ENCODE measurements around the gene FYB1.

DNA sequence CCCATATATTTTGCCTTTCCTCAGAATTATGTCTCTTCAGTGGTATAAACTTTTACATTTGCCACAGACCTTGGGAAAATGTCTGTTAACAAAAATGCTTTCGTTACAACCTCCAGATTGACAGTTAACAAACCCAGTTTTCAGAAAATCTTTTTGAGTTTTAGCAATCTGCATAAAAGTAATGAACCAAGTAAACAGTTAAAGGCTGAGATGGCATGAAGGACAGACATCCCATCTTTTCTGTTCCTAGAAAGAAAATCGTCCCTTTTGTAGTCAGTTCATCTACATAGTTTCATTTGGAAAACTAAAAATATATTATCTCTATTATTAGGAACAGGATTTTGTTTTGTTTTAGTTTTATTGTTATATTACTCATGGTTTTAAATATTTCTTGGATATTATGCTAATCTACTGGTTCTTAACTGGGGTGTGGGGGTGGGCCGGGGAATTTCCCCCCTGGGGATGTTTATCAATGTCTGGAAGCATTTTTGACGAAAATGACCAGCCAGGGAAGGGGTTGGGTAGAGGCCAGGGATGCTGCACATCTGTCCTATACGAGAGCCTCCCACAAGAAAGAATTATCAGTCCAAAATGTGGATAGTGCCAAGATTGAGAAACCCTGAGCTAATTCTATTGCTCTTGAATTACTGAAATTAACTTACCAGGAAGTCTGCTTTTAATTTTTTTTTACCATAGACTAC is 11.9 kb downstream of the FYB1 start:
- TF ChIP-seq JUND (IDR thresholded peaks at IDR 0.05; ENCODE audit: low read length) (no peak), RFX5 (IDR thresholded peaks at IDR 0.05; ENCODE audit: borderline replicate concordance, low read depth, low read length) (no peak), TEAD4 (IDR thresholded peaks at IDR 0.05; ENCODE audit: low read depth, low read length) (no peak), POLR2A (IDR thresholded peaks at IDR 0.05; ENCODE audit: control extremely low read depth in 1 of 2, low read depth in 2 of 2, low read length in 2 of 2) (no peak), NANOG (IDR thresholded peaks at IDR 0.05; ENCODE audit: insufficient read depth, low read depth, low read length, poor library complexity, severe bottlenecking) (no peak)
- TF ChIP-seq, protein P1, sequence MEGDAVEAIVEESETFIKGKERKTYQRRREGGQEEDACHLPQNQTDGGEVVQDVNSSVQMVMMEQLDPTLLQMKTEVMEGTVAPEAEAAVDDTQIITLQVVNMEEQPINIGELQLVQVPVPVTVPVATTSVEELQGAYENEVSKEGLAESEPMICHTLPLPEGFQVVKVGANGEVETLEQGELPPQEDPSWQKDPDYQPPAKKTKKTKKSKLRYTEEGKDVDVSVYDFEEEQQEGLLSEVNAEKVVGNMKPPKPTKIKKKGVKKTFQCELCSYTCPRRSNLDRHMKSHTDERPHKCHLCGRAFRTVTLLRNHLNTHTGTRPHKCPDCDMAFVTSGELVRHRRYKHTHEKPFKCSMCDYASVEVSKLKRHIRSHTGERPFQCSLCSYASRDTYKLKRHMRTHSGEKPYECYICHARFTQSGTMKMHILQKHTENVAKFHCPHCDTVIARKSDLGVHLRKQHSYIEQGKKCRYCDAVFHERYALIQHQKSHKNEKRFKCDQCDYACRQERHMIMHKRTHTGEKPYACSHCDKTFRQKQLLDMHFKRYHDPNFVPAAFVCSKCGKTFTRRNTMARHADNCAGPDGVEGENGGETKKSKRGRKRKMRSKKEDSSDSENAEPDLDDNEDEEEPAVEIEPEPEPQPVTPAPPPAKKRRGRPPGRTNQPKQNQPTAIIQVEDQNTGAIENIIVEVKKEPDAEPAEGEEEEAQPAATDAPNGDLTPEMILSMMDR (IDR thresholded peaks at IDR 0.05; ENCODE audit: control extremely low read depth in 1 of 3, insufficient read depth in 1 of 3, low read depth in 1 of 3, low read length in 3 of 3): no peak

All from H1 (cell line).